GM18951 (cell line): Measurements from ENCODE around the gene WWP2.
"Not testable (repeated sequence)": the region's sequence is repeated elsewhere in the genome, so short reads cannot be mapped to it uniquely, and the experiment has no call there.

Experiments
- POLR2A ChIP-seq: IDR thresholded peaks from 4 replicates; pipeline ENCODE4 v1.6.1; 2011; ENCODE audit warnings: mild to moderate bottlenecking; ENCODE audit not compliant: insufficient read length, insufficient read depth; ENCODE audit errors: extremely low read depth
- in situ Hi-C: fragments of 300-500 bp; cut with MboI; formaldehyde crosslinking; loops from one replicate; pipeline ENCODE4 v1.12.0; 2022; ENCODE audit warnings: low sequenced_read_pairs, mixed read lengths, inconsistent platforms; ENCODE audit not compliant: unreplicated experiment

WWP2 gene

DNA sequence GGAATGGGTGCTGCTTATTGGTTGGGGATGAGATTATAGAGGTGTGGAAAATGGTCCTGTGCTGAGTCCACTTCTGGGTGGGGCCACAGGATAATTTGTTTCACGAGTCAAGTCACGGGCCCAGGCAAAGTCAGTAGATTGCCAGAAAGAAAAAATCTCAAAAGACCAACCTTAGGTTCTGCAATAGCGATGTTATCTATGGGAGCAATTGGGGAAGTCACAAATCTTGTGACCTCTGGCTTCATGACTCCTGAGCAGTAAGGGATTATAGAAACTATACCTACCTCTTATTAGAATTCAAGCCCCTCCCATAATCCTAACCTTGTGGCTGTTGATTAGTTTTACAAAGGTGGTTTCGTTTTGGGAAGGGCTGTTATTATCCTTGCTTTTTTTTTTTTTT, 31.4 kb downstream of the WWP2 start:
- in situ Hi-C loops, result no loop called here
- no peak for TF ChIP-seq POLR2A

DNA sequence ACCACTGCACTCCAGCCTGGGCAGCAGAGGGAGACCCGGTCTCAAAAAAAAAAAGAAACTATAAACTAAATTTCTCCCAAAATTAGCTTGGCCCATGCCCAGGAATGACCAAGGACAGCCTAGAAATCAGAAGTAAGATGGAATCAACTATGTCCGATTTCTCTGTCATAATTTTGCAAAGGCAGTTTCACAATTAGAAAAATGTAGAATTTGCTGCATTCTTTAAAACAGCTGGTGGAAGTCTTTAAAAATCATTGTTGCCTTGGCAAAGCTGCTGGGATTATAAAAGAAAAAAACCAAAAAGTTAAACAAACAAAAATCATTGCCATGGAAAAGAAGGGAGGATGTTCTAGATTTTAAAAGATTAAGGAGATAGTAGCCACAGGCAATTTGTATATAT, 32.4 kb downstream of the WWP2 start:
- in situ Hi-C loops, result no loop called here
- TF ChIP-seq POLR2A, result no peak

DNA sequence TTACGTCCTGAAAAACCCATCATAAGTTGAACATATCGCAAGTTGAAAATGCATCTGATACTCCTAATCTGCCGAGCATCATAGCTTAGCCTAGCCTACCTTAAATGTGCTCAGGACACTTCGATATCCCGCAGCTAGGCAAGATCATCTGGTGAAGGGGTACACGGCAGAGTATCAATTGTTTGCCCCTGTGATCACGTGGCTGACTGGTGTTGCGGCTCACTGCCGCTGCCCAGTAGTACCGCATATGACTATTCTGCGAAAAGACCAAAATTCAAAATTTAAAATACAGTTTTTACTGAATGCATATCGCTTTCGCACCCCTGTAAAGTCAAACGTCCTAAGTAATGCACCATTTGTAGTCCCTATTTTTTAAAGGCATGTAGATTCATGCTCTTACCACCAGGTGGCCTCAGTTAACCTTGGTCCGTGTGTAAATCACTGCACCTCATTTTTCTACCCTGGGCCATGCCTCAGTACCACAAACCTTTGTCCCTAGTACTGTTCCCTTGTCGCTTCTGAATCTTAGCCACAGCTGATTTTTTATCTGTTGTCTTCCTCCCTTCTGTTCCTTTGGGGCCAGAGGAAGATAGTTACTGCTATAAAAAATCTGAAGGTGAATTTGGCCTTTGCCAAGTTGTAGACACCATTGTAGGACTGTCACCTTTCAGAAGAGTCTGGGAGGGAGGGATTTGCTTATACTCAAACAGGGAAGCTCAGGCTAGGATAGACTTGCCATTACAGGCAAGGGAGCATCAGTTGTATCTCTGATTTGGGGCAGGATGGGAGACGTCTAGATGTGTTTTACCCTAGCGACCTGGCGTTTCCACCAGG, 34.4 kb downstream of the WWP2 start:
- in situ Hi-C loops, result loop anchor here (5.0 kb wide), 1 partner anchor 136 kb away; no protein-coding TSS in a partner anchor
- TF ChIP-seq POLR2A, result no peak

DNA sequence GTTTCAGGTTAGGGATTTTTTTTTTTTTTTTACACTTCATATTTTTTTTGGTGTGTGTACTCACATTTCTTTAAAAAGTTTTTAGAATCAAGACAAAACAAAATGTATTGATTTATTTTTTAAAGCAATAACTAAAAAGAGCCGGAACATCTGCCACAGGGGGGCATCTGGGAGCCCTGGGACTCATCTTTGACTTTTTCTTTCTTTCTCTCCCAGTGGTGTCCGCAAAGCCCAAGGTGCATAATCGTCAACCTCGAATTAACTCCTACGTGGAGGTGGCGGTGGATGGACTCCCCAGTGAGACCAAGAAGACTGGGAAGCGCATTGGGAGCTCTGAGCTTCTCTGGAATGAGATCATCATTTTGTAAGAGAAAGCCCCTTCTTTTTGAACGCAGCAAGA, 36.3 kb downstream of the WWP2 start:
- no peak for TF ChIP-seq POLR2A
- in situ Hi-C loops, result loop anchor here (5.0 kb wide), 1 partner anchor 134 kb away; no protein-coding TSS in a partner anchor

DNA sequence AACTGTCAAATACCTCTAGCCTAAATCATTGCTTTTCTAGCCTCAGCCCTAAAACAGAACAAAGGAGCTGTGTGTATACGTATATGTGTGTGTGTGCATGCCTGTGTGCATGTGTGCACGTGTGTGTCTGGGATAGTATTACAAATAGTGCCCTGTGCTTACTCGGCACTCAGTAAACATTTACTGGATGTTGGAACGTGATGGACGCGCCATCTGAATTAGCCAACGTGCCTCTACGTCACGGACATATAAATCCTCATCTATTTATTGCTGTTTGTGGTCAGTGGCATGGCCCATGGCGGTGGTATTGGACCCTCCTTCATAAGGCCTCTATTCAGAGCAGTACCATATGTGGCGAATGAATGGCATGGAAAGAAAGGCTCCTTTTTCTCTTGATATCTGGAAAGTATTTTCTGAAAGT, 37.5 kb downstream of the WWP2 start:
- TF ChIP-seq POLR2A, result no peak
- in situ Hi-C loops, result loop anchor here (5.0 kb wide), 1 partner anchor 133 kb away; no protein-coding TSS in a partner anchor

DNA sequence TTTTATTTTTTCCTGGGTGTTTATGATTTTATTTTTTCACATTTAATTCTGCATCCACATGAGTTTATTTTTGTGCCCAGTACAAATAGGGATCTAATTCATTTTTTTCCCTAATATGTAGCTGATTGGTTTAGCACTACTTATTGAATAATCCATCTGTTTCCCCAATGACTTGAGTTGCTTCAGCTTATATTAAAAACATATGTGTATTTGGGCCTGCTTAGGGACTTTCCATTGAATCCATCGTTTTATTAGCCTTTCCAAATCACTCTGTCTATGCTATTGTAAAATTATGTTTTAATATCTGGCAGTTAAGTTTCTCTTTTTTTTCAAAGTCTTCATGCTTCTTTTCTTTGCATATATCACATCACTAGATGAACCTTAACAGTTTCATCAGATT, 42.2 kb downstream of the WWP2 start:
- TF ChIP-seq POLR2A, result no peak
- in situ Hi-C loops, result no loop called here

DNA sequence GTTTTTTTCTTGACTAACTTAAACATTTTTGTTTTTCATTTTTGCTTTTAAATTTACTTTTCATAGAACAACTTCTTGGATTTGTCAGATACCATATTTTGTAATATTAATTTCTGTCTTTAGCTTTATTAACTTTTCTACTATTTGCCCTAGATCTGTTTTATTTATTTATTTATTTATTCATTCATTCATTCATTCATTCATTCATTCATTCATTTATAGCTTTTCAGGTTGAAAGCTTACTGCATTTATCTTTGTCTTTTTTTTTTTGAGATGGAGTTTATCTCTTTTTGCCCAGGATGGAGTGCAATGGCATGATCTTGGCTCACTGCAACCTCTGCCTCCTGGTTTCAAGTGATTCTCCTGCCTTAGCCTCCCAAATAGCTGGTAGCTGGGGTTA, 44.6 kb downstream of the WWP2 start:
- in situ Hi-C loops, result not testable (repeated sequence)

DNA sequence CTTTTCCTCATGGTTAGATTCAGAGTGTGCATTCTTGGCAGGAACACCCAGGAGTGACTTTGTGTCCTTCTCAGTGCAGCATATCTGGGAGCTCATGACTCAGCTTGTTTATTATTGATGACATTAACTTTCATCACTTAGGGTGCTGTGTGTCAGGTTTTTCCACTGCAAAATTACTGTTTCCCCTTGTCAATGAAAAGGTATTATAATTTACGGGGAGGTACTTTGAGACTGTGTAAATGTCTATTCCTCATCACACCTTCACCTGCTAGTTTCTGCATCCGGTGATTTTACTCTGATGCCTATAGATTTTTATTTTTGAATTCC, 50.5 kb downstream of the WWP2 start:
- in situ Hi-C loops, result no loop called here
- TF ChIP-seq POLR2A, result no peak

DNA sequence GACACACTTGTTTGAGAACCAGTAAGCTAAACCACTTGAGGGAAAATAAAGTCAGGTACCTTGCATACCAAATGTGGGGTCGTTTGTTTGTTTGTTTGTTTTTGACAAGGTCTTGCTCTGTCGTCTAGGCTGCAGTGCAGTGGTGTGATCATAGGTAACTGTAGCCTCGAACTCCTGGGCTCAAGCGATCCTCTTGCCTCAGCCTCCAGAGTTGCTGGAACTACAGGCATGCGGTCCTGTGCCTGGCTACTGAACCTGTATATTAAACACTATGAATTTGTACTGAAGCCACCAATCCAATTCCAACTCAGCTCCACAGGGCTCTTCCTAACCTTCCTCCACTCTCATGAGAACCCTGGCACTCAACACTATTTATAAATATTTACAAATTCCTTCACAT, 51.9 kb downstream of the WWP2 start:
- in situ Hi-C loops, result no loop called here
- TF ChIP-seq POLR2A, result no peak

DNA sequence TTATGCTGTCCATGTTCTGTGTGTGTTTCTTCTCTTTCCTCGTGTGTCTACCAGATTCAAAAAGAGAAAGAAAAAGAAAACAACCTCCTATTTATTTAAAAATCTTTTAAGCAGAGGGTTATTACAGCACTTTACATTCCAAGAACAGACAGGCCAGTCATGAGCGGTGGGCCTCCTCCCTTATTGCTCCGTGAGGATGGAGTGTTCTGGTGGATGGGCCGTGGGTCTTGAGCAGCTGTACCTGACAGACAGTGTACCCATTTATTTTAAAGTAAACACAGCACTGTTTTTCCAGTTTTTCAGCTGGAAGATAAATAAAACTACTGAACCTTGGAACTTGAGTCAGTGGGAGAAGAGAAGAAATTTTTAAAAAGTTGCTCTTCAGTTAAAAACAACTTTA, 52.4 kb downstream of the WWP2 start:
- in situ Hi-C loops, result no loop called here
- no peak for TF ChIP-seq POLR2A

DNA sequence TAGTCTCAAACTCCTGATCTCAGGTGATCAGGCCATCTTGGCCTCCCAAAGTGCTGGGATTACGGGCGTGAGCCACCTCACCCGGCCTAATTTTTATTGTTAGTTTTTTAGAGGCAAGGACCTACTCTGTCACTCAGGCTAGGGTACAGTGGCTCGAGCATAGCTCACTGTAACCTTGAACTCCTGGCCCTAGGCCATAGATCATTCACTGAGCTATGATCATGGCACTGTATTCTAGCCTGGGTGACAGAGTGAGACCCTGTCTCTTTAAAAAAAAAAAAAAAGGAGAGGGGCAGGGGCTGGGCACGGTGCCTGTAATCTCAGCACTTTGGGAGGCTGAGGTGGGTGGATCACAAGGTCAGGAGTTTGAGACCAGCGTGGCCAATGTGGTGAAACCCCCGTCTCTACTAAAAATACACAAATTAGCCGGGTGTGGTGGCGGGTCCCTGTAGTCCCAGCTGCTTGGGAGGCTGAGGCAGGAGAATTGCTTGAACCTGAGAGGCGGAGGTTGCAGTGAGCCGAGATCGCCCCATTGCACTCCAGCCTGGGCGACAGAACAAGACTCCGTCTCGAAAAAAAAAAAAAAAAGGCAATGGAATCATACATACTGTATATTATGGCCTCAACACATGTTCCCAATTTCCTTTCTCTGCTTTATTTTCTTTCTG, 53.2 kb downstream of the WWP2 start:
- in situ Hi-C loops, result not testable (repeated sequence)

DNA sequence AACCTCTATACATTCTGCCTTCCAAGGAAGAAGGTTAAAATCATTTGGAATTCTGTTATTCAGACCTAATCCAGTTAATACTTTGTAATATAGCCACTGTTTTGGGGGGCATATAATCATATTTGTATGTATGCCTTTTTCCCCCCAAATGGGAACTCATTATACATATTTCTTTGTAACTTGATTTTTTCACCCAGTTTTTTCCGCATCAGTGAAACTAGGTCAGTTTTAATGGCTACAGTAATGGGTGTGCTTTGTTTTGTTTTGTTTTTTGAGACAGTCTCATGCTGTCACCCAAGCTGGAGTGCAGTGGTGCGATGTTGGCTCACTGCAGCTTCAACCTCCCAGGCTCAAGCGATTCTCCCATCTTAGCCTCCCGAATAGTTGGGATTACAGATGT, 54.9 kb downstream of the WWP2 start:
- TF ChIP-seq POLR2A, result no peak
- in situ Hi-C loops, result no loop called here

DNA sequence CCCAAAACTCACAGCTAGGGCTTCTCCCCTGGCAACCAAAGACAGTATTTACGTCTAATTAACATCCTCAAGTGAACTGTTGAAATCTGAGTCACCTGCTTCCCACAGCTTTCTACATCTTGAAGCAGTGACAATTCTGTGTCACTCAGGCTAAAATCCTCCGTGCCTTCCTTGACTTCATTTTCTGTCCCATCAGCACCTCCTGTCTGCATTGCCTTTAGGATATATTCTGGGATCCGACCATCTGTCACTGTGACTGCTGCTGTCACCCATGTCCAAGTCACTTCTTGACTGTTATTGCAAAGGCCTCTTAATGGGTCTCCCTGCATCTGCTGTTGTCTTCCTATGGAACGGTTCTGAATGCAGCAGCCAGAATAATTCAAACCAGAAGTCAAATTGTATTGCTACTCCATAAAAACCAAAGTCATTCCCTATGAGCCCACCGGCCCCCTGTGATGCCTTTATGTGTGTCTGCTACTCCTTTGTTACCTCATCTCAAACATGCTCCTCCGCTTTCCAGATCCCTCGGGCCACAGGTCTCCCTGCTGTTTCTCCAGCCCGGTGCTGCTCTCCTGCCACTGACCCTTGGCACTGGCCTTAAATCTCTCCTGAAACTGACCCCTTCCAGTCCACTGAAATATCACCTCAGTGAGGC, 56.9 kb downstream of the WWP2 start:
- TF ChIP-seq POLR2A, result no peak
- in situ Hi-C loops, result no loop called here
